ENCODE results near the gene IGF2BP1. TPM values are rescaled to one million over a fixed set of nuclear protein-coding genes. Genes with fewer than 3 reads are reported as not detected.
A peak's percentile ranks its signal among the peaks of the same experiment; 100 is the strongest.
"Not testable (repeated sequence)": the region's sequence is repeated elsewhere in the genome, so short reads cannot be mapped to it uniquely, and the experiment has no call there.

The IGF2BP1 gene
- total RNA-seq, 1 experiment from 2014 or later, result 14.8 TPM

DNA sequence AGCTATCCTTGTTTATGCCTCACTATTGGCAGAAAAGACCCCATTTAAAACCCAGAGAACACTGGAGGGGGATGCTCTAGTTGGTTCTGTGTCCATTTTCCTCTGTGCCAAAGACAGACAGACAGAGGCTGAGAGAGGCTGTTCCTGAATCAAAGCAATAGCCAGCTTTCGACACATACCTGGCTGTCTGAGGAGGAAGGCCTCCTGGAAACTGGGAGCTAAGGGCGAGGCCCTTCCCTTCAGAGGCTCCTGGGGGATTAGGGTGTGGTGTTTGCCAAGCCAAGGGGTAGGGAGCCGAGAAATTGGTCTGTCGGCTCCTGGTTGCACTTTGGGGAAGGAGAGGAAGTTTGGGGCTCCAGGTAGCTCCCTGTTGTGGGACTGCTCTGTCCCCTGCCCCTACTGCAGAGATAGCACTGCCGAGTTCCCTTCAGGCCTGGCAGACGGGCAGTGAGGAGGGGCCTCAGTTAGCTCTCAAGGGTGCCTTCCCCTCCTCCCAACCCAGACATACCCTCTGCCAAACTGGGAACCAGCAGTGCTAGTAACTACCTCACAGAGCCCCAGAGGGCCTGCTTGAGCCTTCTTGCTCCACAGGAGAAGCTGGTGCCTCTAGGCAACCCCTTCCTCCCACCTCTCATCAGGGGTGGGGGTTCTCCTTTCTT, 56.1 kb downstream of the IGF2BP1 start:
- DNase-seq (ENCODE audit: low spot score), result no peak

DNA sequence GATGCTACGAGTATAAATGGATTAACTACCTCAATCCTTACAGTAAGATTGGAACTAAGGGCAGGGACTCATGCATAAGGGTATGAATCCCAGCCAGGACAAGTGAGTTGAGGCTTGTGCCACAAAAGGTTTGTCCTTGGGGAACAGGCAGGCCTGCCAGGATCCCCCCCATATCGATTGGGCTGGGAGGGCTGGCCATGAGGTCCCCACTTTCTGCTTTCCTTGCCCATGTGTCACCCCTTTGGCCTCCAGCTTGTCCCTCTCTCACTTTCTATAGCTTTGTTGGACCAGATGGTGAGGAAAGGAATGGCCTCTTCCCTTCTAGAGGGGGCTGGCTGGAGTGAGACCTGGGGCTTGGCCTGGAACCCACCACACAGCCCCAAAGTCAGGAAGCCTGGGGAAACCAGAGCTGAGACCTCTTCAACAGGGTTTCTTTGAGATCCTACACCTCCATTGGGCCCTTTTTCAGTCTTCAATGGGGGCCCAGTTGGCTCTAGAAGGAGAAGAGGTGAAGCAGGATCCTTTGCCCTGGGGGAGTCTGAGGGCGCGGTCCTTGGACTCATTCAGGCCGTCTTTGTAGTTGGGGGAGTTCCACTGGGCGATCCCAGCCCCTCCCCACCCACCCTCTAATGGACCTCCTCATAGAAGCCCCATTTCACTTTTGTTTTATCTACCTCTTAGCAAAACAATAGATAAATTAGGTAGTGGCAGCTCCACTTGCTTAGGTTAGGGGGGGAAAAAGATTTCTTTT, 57.3 kb downstream of the IGF2BP1 start:
- no peak for DNase-seq (ENCODE audit: low spot score)

DNA sequence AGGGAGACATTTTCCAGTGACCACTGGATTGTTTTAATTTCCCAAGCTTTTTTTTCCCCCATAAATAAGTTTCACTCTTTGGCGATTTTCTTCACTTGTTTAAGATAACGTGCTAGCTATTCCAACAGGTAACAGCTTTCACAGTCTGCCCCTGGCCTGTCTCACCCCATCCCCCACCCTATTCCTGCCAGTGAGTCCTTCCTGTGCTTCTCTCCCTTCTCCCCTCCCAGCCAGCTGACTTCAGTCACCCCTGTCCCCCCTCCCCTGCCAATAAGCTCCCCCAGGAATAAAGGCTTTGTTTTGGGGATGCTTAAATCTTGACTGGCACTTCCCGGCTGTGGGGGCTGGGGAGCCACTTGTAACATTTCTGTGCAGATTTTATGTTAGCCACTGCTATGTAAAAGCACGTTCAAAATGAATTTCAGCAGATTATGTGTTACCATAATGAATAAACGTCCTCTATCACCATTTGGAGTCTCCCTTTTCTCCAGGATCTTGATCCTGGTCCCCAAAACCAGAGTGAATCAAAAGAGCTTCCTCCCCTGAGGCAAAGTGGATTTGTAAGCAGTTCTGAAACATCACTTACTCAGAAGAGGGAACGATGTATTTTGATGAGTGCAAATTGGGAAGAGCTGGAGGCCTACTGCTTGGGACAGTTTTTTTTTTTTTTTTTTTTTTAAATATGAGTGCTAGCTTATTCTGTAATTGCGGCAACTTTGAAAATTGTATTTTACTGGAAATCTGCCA, 58.2 kb downstream of the IGF2BP1 start:
- no peak for DNase-seq (ENCODE audit: low spot score)

DNA sequence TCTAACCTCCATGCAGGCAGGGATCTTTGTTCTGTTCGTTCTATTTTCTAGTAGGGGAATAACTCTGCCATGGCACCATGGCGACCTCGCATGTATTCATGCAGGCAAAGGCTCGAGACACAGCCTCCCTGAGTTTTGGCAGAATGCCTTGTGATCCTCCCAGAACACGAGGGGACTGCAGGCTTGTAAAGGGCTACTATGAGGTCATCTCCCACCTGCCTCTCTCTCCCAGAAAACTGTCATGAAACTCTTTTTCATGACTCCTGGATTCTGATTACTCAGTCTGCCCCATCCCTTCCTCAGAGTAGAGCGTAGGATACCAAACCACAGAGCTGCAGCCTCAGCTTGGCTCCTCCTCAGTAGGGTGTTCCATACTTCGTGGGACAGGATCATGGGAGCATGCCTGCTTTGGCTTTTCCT, 64.3 kb downstream of the IGF2BP1 start:
- DNase-seq (ENCODE audit: low spot score), result peak; percentile 44

DNA sequence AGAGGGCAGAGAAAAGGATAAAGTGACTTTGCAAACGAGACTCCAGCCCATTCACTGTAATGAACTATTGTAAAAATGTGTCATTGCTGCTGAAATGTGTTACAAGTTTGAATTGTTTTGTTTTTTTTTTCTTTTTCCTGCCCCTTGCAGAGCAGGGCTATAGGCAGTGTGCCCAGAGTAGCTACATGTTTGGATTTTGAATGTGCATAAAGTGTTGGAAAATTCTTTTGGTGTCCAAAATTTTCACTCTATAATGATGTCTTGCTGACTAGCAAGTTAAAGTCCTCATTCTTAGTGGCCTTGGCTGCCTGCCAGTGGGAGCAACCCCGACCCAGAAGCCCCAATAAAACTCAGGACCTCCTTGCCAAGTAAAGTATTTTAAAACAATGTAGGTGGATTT, 66.5 kb downstream of the IGF2BP1 start:
- no peak for DNase-seq (ENCODE audit: low spot score)

DNA sequence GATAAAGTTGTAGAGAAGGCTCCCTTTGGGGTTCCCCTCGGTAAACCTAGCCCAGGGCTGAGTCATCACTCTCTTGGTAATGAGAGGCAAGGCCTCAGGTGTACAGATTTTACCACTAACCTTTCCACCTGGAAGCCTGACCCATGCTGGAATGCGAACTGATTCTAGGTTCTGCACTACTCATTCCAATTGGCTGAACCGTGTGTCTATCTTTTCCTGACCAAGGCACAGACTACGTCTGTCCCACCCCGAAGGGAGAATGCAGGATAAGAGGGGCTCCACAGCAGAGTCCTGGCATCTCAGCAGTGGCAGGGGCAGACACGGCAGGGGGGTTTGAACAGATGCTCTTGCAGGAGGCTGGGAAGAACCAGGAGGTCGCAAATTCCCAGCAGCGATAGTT, 70.0 kb downstream of the IGF2BP1 start:
- DNase-seq (ENCODE audit: low spot score), result no peak

DNA sequence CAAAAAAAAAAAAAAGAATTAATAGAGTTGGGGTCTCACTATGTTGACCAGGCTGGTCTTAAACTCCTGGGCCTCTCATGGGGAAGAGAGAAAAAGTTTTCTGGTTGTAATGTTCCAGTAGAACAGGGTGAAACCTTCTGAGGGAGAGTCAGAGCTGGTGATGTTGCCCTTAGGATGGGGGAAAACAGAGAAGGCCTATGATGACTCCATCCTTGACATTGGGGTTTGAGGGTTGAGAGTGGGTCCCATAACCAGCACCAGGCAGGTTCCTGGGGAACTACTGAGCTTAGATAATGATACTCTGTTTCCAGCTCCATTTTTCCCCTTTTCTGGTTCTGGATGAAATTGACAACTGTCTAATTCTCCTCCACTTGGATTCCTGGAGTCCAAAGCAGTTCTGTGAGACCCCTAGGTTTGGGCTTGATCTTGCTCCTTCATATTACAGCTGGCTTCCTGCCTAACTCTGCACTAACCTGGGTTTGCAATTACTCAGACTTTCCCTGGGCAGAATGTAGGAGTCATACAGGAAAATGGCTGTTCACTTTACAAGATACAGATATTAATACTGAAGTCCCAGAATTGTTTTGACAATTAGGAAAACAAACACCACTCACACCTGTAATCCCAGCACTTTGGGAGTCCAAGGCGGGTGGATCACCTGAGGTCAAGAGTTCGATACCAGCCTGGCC, 72.5 kb downstream of the IGF2BP1 start:
- DNase-seq (ENCODE audit: low spot score), result peak; percentile 13

DNA sequence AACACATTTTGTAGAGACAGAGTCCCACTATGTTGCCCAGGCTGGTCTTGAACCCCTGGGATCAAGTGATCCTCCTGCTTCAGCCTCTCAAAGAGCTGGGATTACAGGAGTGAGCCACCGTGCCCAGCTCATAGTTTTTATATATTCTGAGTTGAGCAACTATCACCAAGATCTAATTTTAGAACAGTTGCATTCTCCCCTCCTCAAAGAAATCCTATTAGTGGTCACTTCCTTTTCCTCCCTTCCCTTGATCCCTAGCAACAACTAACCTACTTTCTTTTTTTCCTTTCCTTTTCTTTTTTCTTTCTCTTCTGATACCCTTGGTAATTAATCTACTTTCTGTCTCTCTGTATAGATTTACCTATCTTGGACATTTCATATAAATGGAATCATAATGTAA, 73.9 kb downstream of the IGF2BP1 start:
- peak; percentile 20 for DNase-seq (ENCODE audit: low spot score)

DNA sequence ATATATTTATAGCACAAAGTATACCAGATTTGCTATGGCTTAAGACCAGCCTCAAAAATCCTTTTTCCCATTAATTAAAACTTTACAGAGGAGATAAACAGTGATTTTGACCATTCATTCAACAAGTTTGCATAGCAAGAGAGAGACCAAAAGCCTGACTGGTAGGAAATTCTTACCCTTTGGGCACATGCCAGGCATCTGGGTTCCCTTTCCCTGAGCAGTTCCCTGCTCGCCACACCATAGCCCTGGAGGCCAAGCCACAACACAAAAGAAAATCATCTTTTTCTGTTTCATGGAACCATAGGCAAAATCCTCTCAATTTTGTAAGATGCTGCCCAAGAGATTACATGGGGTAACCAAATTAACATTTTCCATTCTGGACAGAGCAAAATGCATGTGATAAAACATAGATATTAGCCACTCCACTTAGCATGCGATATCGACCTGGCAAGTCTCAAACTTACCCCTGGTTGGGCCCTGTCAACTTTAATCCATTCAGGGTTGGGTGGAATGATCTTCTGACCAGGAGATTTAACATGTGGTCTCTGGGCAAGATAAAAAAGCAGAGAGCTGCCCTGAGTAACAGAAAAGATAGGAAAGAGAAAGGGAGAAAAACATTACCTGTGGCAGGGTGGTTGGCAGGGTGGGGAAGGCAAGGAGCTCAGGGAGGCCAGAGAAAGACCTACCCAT, 77.8 kb downstream of the IGF2BP1 start:
- no peak for DNase-seq (ENCODE audit: low spot score)

DNA sequence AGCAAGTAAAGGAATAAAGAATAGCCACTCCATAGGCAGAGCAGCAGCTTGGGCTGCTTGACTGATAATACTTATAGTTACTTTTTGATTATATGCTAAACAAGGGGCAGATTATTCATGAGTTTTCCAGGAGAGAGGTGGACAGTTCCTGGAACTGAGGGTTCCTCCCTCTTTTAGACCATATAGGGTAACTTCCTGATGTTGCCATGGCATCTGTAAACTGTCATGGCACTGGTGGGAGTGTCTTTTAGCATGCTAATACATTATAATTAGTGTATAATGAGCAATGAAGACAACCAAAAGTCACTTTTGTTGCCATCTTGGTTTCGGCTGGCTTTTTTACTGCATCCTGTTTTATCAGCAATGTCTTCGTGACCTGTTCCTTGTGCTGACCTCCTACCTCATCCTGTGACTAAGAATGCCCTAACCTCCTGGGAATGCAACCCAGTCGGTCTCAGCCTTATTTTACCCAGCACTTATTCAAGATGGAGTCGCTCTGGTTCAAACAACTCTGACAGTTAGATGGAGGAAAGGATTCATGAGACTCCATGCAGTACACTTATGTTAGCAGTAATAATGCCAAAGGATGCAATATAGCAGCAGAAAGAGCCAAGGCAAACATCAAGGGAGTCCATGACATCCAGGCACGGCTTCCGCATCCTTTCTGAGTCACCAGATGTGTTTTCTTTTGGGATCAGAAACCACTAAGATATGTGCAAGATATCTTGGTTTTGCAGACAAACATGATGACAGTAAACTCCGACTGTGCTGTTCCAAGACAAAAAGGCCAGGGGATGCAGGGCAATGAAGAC, 79.6 kb downstream of the IGF2BP1 start:
- DNase-seq (ENCODE audit: low spot score), result peak; percentile 88

DNA sequence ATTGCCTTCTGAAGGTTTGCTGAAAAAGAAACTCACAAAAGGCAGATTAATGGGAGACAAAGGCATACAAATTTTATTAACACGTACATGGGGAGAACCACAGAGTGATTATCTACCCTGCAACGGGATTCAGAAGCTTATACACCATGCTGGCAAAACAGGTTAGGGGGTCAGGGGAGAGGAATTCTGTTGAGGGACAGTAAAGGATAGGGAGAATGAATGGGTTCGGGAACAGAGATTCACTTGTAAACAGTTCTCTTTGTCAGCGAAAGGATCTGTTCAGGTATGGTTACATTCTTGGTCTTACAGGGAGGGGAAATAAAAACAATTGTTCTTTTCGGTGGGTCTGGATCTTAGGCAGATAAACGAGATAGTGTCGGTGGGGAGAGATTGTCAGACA, 81.1 kb downstream of the IGF2BP1 start:
- no peak for DNase-seq (ENCODE audit: low spot score)

DNA sequence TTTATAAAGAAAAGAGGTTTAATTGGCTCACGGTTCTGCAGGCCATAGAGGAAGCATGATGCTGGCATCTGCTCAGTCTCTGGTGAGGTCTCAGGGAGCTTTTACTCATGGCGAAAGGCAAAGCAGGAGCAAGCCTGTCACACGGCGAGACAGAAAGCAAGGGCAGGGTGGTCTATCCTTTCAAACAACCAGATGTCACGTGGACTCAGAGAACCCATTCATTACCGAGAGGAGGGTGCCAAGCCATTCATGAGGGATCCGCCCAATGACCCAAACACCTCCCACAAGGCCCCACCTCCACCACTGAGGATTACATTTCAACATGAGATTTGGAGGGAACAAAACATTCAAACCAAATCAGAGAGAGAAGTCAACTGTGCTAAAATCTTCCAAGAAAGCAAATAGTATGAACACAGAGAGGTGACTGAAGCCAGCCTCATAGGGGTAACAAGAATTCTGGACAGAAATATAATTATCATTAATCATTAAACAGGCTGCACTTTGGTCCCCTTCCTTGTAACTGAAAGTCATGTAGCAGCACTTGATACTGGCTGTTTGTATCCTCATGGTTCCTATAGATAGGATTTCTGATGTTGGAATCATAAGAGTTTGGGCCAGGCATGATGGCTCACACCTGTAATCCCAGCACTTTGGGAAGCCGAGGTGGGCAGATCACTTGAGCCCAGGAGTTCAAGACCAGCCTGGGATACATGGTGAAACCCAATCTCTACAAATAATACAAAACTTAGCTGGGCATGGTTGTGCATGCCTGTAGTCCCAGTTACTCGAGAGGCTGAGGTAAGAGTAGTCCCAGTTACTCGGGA, 82.9 kb downstream of the IGF2BP1 start:
- DNase-seq (ENCODE audit: low spot score), result no peak

DNA sequence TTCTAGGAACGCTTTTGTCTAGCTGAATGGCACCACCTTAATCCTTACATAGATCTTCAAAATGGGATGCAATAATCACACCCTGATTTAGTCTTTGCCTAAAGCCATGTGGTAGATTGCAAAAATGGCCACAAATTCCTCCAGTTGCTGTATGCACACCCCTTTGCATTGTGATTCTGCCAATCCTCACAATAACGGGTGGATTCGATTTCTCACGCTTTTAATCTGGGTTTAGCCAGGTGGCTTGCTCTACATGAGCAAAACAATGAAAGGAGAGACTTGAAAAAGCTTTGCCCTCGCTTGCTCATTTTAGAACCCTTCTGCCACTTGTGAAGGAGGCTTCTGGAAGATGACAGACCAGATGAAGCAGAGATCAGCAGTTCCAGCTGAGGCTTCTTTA, 85.0 kb downstream of the IGF2BP1 start:
- DNase-seq (ENCODE audit: low spot score), result no peak

DNA sequence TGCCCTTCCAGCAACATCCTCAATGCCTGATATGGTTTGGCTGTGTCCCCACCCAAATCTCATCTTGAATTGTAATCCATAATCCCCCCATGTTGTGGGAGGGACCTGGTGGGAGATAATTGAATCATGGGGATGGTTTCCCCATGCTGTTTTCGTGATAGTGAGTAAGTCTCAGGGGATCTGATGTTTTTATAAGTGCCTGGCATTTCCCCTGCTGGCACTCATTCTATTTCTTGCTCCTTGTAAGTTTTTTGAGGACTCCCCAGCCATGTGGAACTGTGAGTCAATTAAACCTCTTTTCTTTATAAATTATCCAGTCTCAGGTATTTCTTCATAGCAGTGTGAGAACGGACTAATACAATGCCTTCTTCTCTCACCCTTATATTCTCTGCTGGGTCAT, 87.9 kb downstream of the IGF2BP1 start:
- not testable (repeated sequence) for DNase-seq (ENCODE audit: low spot score)

DNA sequence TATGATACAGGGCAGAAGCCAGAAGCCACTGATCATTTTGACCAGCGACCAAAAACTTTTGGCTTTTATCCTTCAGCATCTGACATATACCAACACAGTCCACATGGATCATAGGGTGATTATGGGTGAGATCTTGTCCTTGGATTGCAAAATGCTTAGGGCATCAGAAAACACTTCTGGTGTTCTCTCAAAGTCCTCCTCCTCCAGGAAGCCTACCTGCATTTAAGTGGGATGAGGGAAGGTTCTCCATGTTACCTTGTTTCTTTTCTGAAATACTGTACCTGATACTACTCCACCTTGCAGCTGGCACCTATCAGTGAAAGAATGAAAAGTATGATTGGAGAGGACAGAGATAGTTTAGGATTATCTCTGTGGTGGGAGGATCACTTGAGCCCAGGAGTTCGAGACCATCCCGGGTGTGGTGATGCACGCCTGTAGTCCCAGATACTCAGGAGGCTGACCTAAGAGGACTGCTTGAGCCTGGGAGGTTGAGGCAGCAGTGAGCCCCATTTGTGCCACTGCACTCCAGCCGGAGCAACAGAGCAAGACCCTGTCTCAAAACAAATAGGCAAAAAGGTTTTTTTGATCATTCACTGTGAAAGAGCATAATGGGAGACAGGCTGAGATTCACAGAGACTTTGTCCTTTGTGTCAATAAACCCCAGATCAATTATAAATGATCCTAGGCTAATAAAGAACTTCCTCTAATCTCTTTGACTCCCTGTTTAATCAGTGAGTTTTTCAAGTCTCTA, 88.6 kb downstream of the IGF2BP1 start:
- DNase-seq (ENCODE audit: low spot score), result no peak

DNA sequence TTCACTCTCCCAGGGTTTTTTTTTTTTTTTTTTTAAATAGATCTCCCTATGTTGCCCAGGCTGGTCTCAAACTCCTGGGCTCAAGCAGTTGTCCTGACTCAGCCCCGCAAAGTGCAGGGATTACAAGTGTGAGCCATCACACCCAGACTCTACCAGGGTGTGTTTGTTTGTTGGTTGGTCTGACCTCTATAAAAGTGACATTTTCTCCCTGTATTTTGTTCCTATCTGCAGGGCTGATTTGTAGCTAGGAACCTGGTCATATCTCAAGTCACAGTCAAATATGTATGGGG, 89.1 kb downstream of the IGF2BP1 start:
- no peak for DNase-seq (ENCODE audit: low spot score)

DNA sequence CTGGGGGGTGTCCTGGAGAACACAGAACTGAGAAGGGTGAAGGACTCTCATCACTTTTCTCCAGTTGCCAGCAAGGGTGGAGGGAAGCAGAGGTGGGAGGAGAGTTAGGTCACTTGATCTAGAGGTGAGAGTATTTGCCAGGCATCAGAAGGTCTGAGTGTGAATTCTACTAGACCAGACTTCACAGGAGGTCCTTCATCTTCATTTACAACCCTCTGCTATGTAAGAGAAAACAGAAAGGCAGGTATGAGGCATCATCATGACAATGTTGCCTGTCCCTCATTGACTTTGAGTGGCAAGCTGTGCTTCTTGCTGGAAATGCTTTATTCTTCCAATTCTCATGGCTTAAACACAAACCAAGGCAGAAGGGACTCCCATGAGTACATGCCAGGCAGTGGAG, 89.5 kb downstream of the IGF2BP1 start:
- DNase-seq (ENCODE audit: low spot score), result no peak

DNA sequence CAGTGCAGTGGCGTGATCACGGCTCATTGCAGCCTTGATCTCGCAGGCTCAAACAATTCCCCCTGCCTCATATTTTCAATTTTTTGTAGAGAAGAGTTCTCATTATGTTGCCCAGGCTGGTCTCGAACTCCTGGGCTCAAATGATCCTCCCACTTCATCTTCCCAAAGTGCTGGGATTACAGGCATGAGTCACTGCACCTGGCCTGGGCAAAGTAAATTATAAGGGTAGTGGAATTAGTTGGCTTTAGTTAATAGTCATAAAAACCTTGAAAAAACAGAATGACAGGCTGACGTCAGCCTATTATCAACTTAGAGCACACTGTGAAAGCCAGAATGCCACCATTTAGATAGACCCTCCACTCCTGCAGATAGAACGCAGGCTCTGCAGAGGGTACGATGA, 91.9 kb downstream of the IGF2BP1 start:
- no peak for DNase-seq (ENCODE audit: low spot score)

DNA sequence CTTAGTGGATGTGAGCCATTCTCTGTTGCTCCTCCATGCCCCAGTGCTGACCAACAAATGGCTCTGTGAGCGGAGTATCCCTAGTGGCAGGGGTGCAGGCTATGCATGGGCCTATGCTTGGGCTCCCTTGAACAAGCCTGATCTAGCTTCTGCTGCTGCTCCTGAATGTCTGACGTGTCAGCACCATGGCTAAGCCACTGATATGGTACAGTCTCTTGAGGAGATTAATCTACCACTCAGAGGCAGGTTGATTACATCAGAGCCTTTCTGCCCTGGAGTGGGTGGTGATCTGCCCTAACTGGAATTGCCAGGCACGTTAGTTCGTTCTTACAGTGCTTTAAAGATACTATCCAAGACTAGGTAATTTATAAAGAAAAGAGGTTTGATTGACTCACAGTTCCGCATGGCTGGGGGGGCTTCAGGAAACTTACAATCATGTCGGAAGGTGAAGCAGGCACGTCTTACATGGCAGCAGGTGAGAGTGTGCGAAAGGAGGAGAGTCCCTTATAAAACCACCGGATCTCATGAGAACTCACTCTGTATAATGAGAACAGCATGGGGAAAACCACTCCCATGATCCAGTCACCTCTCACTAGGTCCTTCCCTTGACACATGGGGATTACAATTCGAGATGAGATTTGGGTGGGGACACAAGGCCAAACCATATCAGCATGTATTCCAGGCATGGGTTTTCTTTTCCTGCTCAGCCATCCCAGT, 93.9 kb downstream of the IGF2BP1 start:
- DNase-seq (ENCODE audit: low spot score), result no peak
